Activated B cell treated with CpG ODN at 0.5 μM for 24 hours (primary cell): ENCODE measurements around the gene GCSAM. TPM values are rescaled to one million over a fixed set of nuclear protein-coding genes. Genes with fewer than 3 reads are reported as not detected.

Experiments used
- ATAC-seq: fragments of 200-7000 bp; cut with Tn5 transposase; one replicate; pipeline ENCODE4 v1.10.0; 2021; ENCODE audit warnings: low read depth, mild to moderate bottlenecking, moderate library complexity
- CTCF ChIA-PET: fragments of 350-600 bp; sonication (Branson Sonifier 250); formaldehyde crosslinking; loops from one replicate; lab custom pipeline; 2021; ENCODE audit warnings: antibody characterized with exemption; lab: Charles Lee
- POLR2A ChIA-PET: fragments of 350-600 bp; sonication (Branson Sonifier 250); formaldehyde crosslinking; loops from one replicate; lab custom pipeline; 2021; ENCODE audit warnings: antibody characterized with exemption; lab: Charles Lee
- DNase-seq: peaks from one replicate; pipeline ENCODE4 v3.0.0; 2022
- H3K27ac Mint-ChIP-seq: one replicate; pipeline ENCODE4 v1.8.0; 2020; ENCODE audit warnings: mixed read lengths
- H3K27me3 Mint-ChIP-seq: one replicate; pipeline ENCODE4 v1.8.0; 2021; ENCODE audit warnings: mixed read lengths
- H3K36me3 Mint-ChIP-seq: one replicate; pipeline ENCODE4 v1.8.0; 2021; ENCODE audit warnings: low read depth, mixed read lengths
- H3K4me1 Mint-ChIP-seq: one replicate; pipeline ENCODE4 v1.8.0; 2021; ENCODE audit warnings: mixed read lengths
- H3K4me3 Mint-ChIP-seq: one replicate; pipeline ENCODE4 v1.8.0; 2020; ENCODE audit warnings: mild to moderate bottlenecking, mixed read lengths
- H3K9me3 Mint-ChIP-seq: one replicate; pipeline ENCODE4 v1.8.0; 2020; ENCODE audit warnings: mixed read lengths
- intact Hi-C: fragments of 100-400 bp; cut with micrococcal nuclease; formaldehyde crosslinking; loops from one replicate; pipeline ENCODE4 v1.15.1; 2024
- total RNA-seq: library from RNA; stranded (reverse); gene quantifications from 2 replicates; pipeline ENCODE4 v1.2.3, GENCODE V29; 2022
- TF ChIP-seq, protein P1 (sequence below): fragments of 200-600 bp; IDR thresholded peaks from one replicate; pipeline ENCODE4 v1.8.0; 2022; ENCODE audit warnings: antibody characterized with exemption, mild to moderate bottlenecking

The GCSAM gene, protein sequence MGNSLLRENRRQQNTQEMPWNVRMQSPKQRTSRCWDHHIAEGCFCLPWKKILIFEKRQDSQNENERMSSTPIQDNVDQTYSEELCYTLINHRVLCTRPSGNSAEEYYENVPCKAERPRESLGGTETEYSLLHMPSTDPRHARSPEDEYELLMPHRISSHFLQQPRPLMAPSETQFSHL
- 16.0 and 17.3 TPM in 2 replicates for total RNA-seq

DNA sequence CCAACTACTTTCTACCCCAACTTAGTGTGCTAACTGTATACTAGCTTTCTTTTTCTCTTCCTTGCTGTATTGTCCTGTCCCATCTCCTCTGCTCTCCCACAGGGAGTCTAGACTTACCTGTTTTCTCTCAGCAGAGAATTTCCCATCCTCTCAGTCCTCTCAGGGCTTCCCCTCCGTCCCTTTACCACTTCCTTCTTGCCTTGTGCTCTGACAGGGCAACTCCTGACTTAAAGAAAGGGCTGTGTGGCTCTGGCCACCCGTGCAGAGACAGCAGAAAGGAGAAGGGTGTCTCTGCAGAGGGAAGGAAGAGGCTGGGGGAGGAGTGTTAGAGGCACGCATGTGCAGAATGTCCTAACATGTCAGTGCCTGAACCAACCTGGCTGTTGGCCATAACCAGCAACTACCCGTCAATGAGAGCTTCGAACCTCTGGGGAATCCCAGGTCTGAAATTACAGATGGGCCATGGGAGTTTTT lies at the start of gene GCSAM:
TSS of gene GCSAM (minus strand) at position 274 of the 474 bp plus-strand sequence. CDS start at position 146, 128 bp downstream.
- Mint-ChIP-seq H3K4me3 (peak within 1 kb of the TSS; percentile 91), H3K9me3 (no peaks in the 10 kb centered on the region), H3K27ac (peak within 1 kb of the TSS; percentile 96), H3K4me1 (peaks cover 94% of the 10 kb centered on the region), H3K27me3 (no peaks in the 10 kb centered on the region), H3K36me3 (peaks cover 4% of the 10 kb centered on the region)
- ATAC-seq (peak; percentile 80), DNase-seq (peak; percentile 60)
- intact Hi-C loops: loop anchor here (1.0 kb wide), 1 partner anchor 21 kb away; no protein-coding TSS in a partner anchor
- ChIA-PET POLR2A (interaction anchor here (0.7 to 2.6 kb wide), 11 partner anchors 13 to 365 kb away, joined by 3 to 22 read pairs (median 4); no protein-coding TSS in a partner anchor), CTCF (interaction anchor here (0.7 to 1.7 kb wide), 7 partner anchors 10 to 398 kb away, joined by 3 to 9 read pairs (median 3); no protein-coding TSS in a partner anchor)
- TF ChIP-seq, protein P1, sequence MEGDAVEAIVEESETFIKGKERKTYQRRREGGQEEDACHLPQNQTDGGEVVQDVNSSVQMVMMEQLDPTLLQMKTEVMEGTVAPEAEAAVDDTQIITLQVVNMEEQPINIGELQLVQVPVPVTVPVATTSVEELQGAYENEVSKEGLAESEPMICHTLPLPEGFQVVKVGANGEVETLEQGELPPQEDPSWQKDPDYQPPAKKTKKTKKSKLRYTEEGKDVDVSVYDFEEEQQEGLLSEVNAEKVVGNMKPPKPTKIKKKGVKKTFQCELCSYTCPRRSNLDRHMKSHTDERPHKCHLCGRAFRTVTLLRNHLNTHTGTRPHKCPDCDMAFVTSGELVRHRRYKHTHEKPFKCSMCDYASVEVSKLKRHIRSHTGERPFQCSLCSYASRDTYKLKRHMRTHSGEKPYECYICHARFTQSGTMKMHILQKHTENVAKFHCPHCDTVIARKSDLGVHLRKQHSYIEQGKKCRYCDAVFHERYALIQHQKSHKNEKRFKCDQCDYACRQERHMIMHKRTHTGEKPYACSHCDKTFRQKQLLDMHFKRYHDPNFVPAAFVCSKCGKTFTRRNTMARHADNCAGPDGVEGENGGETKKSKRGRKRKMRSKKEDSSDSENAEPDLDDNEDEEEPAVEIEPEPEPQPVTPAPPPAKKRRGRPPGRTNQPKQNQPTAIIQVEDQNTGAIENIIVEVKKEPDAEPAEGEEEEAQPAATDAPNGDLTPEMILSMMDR: no peak

- TF ChIP-seq, protein P1: no peak
- H3K4me1 Mint-ChIP-seq: peaks cover 7% of the 10 kb centered on the region
- H3K9me3 Mint-ChIP-seq: peaks cover 2% of the 10 kb centered on the region
- POLR2A ChIA-PET: no interaction called here
- H3K36me3 Mint-ChIP-seq: no peaks in the 10 kb centered on the region
- intact Hi-C loops: no loop called here
- DNase-seq: no peak
- H3K4me3 Mint-ChIP-seq: no peak overlapping the region
- no peak for ATAC-seq
- no peak overlapping the region for H3K27ac Mint-ChIP-seq
- no peaks in the 10 kb centered on the region for H3K27me3 Mint-ChIP-seq
- CTCF ChIA-PET: no interaction called here
These were observed 42.6 kb upstream of the GCSAM start for GRCh38 chr3:112175646-112176045.

- Mint-ChIP-seq H3K27me3 (no peaks in the 10 kb centered on the region), H3K4me1 (peaks cover 7% of the 10 kb centered on the region), H3K36me3 (no peaks in the 10 kb centered on the region), H3K4me3 (no peak overlapping the region), H3K9me3 (peaks cover 2% of the 10 kb centered on the region), H3K27ac (no peak overlapping the region)
- intact Hi-C loops: no loop called here
- ATAC-seq: no peak
- CTCF ChIA-PET: no interaction called here
- no peak for DNase-seq
- TF ChIP-seq, protein P1: no peak
- POLR2A ChIA-PET: no interaction called here
These were observed 42.0 kb upstream of the GCSAM start for GRCh38 chr3:112175037-112175436.

GRCh38 chr3:112171144-112171543 lies 38.1 kb upstream of the GCSAM start:
- H3K4me3 Mint-ChIP-seq: no peak overlapping the region
- ATAC-seq: no peak

GRCh38 chr3:112170046-112170445 lies 37.0 kb upstream of the GCSAM start:
- Mint-ChIP-seq H3K4me3 (no peak overlapping the region), H3K36me3 (no peaks in the 10 kb centered on the region), H3K27ac (no peak overlapping the region), H3K9me3 (peaks cover 2% of the 10 kb centered on the region), H3K4me1 (peaks cover 18% of the 10 kb centered on the region), H3K27me3 (no peaks in the 10 kb centered on the region)
- no peak for DNase-seq
- ChIA-PET CTCF (no interaction called here), POLR2A (no interaction called here)
- intact Hi-C loops: no loop called here
- ATAC-seq: no peak
- TF ChIP-seq, protein P1: no peak

More at GRCh38 chr3:112171144-112171543, 38.1 kb upstream of the GCSAM start:
- TF ChIP-seq, protein P1: no peak
- Mint-ChIP-seq H3K36me3 (no peaks in the 10 kb centered on the region), H3K27me3 (no peaks in the 10 kb centered on the region), H3K27ac (no peak overlapping the region), H3K4me1 (peaks cover 18% of the 10 kb centered on the region), H3K9me3 (peaks cover 2% of the 10 kb centered on the region)
- POLR2A ChIA-PET: no interaction called here
- intact Hi-C loops: no loop called here
- no peak for DNase-seq
- CTCF ChIA-PET: no interaction called here
